PFSK-1 (cell line): ENCODE measurements around the gene RAB3C.

Experiments
- FOXP2 ChIP-seq: optimal IDR thresholded peaks from 2 replicates; pipeline ENCODE3; 2011; ENCODE audit warnings: borderline replicate concordance, control low read depth, inconsistent platforms; ENCODE audit not compliant: insufficient read depth; ENCODE audit errors: extremely low read length, extremely low read depth
- POLR2AphosphoS5 ChIP-seq: IDR thresholded peaks from 2 replicates; pipeline ENCODE4 v1.6.1; 2012; ENCODE audit warnings: low read depth, mild to moderate bottlenecking, control low read depth, low read length, moderate library complexity
- SIN3A ChIP-seq: IDR thresholded peaks from 2 replicates; pipeline ENCODE4 v1.6.1; 2012; ENCODE audit warnings: mild to moderate bottlenecking, low read length, moderate library complexity, borderline replicate concordance; ENCODE audit not compliant: insufficient read depth
- TAF1 ChIP-seq: IDR thresholded peaks from 2 replicates; pipeline ENCODE4 v1.6.1; 2012; ENCODE audit warnings: low read length, control low read depth, borderline replicate concordance; ENCODE audit not compliant: insufficient read depth
- TF ChIP-seq, protein P1 (sequence below), 2 experiments: IDR thresholded peaks; 2 replicates each; pipeline versions ENCODE4 v1.6.1 to v1.8.0; 2011 to 2012; ENCODE audit warnings: low read depth in 2 of 2, low read length in 2 of 2, control low read depth in 1 of 2, inconsistent platforms in 1 of 2, mild to moderate bottlenecking in 1 of 2, moderate library complexity in 1 of 2; ENCODE audit not compliant: insufficient read depth in 1 of 2

RAB3C gene

GRCh38 chr5:58885260-58885659, 302.4 kb downstream of the RAB3C start:
- TF ChIP-seq POLR2AphosphoS5 (no peak), FOXP2 (no peak), SIN3A (no peak), TAF1 (no peak)
- TF ChIP-seq, protein P1, sequence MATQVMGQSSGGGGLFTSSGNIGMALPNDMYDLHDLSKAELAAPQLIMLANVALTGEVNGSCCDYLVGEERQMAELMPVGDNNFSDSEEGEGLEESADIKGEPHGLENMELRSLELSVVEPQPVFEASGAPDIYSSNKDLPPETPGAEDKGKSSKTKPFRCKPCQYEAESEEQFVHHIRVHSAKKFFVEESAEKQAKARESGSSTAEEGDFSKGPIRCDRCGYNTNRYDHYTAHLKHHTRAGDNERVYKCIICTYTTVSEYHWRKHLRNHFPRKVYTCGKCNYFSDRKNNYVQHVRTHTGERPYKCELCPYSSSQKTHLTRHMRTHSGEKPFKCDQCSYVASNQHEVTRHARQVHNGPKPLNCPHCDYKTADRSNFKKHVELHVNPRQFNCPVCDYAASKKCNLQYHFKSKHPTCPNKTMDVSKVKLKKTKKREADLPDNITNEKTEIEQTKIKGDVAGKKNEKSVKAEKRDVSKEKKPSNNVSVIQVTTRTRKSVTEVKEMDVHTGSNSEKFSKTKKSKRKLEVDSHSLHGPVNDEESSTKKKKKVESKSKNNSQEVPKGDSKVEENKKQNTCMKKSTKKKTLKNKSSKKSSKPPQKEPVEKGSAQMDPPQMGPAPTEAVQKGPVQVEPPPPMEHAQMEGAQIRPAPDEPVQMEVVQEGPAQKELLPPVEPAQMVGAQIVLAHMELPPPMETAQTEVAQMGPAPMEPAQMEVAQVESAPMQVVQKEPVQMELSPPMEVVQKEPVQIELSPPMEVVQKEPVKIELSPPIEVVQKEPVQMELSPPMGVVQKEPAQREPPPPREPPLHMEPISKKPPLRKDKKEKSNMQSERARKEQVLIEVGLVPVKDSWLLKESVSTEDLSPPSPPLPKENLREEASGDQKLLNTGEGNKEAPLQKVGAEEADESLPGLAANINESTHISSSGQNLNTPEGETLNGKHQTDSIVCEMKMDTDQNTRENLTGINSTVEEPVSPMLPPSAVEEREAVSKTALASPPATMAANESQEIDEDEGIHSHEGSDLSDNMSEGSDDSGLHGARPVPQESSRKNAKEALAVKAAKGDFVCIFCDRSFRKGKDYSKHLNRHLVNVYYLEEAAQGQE (IDR thresholded peaks at IDR 0.05; ENCODE audit: insufficient read depth in 1 of 2, low read depth in 2 of 2, low read length in 2 of 2): no peak

- TF ChIP-seq POLR2AphosphoS5 (no peak), FOXP2 (no peak), TAF1 (no peak), SIN3A (no peak)
- TF ChIP-seq, protein P1 (IDR thresholded peaks at IDR 0.05; ENCODE audit: insufficient read depth in 1 of 2, low read depth in 2 of 2, low read length in 2 of 2): no peak
These were observed 303.7 kb downstream of the RAB3C start for GRCh38 chr5:58886315-58887207.

DNA sequence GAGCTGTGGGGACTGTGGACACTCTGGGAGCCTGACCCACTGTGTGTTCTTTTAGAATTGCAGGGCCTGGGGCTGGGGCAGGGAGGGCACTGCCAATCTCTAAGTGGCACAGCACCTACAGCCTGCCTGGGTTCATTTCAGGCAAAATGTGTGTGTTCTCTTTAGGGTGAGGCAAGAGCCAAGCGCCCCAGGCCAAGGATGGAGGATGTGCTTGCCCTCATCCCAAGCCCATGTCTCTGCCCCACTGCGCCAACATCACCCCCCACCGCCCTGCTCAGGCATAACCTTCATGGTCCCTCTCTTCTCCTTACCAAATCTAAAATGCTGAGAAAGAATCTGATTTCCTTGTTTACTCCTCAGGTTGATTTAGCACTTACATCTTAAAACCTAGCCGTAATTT, 304.4 kb downstream of the RAB3C start:
- TF ChIP-seq TAF1 (no peak), FOXP2 (no peak), POLR2AphosphoS5 (no peak), SIN3A (no peak)
- TF ChIP-seq, protein P1 (IDR thresholded peaks at IDR 0.05; ENCODE audit: insufficient read depth in 1 of 2, low read depth in 2 of 2, low read length in 2 of 2): no peak

DNA sequence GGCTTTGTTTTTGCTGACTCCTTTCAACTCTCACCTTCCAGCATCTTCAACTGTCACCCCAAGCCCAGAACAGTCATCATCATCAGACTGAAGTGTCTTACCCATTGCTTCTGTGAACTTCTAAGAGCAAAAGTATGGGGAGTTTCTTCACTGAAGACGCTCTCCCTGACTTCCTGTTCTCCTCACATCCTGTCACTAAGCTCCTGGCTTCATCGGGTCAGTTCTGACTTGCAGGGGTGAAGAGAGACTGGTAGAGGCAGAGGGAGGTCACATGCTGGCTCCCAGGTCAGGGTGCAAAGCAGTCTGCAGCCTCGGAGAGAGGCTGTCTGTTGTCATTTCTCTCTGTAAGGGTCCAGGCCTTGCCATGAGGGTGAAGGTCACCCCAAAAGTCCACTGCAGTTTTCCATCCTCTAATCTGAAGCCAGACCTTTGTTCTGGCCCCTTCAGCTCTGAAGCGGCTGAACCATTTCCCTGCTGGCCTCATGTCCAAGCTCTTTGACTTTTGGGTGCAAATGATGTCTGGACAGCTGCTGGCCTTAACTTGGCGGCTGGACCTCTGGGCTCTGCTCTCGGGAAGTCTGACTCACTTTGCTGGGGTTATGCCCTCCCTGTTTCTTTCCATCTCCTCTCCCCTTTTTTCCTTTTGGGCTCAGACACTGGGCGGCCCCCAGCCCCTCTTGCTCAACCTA, 305.0 kb downstream of the RAB3C start:
- TF ChIP-seq TAF1 (no peak), SIN3A (no peak), POLR2AphosphoS5 (no peak), FOXP2 (no peak)
- TF ChIP-seq, protein P1 (IDR thresholded peaks at IDR 0.05; ENCODE audit: insufficient read depth in 1 of 2, low read depth in 2 of 2, low read length in 2 of 2): no peak
